HG03097 (cell line): ENCODE measurements around the gene TLN1.

Source experiments
- ATAC-seq: cut with Tn5 transposase; IDR thresholded peaks from one replicate; pipeline ENCODE4 v1.9.1; 2021; ENCODE audit not compliant: unreplicated experiment, low FRiP score

TLN1 gene

DNA sequence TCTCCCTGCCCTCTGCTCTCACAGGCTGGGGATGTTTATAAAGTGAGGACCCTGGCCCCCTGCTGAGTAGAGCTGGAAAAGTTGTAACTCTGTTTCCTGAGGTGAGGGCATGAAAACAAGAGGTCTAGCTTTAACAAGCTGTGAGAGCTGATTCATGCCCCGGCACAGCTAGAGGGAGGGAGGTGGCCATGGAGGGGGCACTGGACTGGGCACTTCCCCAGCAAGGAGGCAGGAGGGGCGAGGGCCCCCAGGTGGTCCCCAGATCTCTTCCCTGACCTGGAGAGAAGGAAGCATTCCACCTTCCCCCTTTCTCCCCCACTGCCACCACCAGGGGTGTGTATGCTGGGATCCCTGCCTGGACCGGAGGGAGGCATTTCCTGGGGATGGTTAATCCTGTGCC is 22.3 kb upstream of the TLN1 start, which contains the start of gene MSMP:
TSS of gene MSMP (minus strand) at position 13 of the 400 bp plus-strand sequence. CDS start 147 bp downstream, outside the sequence.
- no peak for ATAC-seq

GRCh38 chr9:35753466-35753865 is 21.5 kb upstream of the TLN1 start:
- no peak for ATAC-seq

- no peak for ATAC-seq
Measured at GRCh38 chr9:35750256-35750531, 18.2 kb upstream of the TLN1 start.

DNA sequence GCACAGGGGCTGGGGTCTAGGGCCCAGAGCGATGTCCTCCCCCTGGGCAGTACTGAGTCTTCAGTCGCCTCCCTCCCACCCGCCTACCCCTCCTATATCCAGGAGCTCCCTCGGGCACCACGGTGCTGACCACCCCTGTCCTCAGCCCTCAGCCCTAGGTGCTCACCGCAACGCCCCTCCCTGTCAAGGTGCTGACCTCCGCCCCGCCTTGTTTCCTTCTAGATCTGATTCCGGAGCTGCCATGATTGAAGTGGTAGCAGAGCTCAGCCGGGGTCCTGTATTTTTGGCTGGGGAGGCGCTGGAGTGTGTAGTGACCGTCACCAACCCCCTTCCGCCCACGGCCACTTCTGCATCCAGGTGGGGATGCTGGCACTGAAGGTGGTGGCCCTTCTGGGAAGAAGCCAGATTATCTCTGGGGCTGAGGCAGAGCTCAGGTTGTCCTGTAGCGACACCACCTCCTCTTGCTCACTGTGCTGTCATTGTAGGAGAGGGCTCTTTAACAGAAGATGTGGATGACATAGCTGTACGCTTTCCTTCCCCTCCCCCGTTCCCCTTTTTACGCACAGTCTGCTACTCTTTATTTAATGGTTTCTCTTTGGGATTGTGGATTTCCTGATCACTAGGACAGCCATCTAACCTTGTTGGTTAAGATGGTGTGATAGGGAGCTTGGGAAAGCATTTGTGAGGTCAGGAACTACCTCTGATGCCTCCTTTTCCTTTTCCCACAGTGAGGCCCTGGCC is 17.7 kb upstream of the TLN1 start:
- ATAC-seq: peak; percentile 18

DNA sequence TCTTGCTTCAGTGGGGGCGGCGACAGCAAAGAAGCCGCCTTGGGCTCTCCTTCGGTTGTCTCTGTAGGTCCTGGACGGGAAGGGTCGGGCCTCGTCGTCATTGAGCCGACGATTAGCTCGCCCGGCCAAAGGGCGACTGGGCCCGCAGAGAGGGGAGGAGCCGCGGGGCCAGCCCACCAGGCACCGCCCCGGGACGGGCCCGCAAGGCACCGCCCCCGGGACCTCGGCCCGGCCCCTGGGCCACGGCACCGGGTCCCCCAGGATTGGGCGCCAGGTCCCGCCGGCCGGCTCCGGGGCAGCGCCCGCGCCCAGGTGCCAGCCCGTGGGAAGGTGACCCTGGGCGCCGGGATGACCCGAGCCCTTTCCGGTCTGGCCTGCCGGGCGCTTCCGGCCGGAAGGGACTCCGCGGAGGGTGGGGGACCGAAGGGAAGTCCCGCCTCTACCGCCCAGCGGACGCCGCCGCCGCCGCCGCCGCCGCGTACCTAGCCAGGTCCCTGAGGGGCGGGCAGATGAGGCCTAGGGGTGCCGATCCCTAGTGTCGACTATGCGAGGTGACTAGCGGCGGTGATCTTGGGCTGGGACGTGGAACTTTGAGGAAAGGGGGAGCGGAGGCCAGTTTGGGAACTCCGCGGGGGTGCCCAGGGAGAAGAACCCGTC is 17.0 kb upstream of the TLN1 start, which contains the start of the genes GBA2 and RGP1:
TSS of gene GBA2 (minus strand) at position 371 of the 657 bp plus-strand sequence. CDS start 524 bp downstream, outside the sequence.
TSS of gene RGP1 (plus strand) at position 430 of the 657 bp plus-strand sequence. CDS start 469 bp downstream, outside the sequence.
- ATAC-seq: peak; percentile 49

DNA sequence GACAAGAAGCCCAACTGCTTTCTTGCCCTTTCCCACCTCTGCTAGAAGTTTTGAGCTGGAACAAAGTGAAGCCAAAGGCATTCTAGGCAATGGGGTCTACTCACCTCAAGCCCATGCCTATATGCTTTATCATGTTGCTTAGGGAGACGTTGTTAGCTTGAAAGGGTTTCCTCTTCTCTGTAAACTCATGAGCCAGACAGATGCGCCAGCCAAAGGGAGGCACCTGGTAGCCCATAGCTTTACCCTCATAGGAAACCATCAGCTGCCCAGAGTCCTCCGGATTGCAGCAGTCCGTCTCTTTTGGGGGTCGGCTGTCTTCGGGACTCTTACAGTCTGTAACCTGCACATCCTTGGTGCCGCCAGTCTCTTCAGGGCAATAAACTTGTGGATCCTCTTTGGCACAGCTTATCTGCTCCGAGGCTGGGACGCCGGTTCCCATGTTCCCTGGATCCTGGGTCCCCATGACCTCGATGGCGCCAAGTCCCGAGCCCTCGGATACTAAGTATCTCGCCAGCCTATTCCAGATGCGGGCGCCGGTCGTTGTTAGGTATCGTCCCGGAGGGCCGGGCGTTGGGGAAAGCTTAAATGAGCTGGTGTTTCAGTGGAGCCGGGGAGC is 16.4 kb upstream of the TLN1 start:
- peak; percentile 2 for ATAC-seq

DNA sequence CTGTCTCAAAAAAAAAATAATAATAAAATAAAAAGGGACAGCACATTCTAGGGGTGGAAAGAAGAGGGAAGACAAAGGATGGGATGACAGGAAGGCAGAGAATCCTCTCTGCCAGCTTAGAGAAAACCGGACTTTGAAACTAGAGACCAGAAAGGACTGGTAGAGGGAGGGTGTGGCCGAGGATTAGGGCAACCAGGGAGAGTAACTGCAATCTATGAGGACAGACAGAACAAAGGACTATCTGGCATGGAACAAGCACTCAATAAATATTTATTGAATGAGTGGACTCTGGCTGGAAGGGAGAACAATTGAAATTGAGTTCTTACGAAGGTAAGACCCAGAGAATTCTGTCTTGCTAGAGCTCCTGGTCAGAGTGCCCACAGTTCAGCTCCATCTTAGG is 14.6 kb upstream of the TLN1 start:
- no peak for ATAC-seq

DNA sequence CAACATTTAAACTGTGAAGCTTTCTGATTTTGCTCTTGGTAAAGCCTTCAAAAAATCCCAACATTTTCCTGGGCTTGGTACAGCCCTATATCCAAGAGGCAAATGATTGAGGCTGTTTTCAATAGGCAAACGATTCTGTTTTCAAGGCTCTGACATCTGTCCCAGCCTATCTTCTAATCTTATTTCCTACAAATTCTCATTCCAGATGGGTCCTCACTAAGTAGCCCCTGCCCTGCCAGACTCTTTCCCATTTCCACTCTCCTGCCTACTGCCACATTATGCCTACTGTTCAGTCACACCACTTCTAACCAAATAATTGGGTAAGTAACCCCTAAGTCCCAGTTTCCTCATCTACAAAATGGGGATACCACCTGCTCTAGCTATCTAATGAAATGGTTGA is 13.6 kb upstream of the TLN1 start:
- ATAC-seq: no peak

DNA sequence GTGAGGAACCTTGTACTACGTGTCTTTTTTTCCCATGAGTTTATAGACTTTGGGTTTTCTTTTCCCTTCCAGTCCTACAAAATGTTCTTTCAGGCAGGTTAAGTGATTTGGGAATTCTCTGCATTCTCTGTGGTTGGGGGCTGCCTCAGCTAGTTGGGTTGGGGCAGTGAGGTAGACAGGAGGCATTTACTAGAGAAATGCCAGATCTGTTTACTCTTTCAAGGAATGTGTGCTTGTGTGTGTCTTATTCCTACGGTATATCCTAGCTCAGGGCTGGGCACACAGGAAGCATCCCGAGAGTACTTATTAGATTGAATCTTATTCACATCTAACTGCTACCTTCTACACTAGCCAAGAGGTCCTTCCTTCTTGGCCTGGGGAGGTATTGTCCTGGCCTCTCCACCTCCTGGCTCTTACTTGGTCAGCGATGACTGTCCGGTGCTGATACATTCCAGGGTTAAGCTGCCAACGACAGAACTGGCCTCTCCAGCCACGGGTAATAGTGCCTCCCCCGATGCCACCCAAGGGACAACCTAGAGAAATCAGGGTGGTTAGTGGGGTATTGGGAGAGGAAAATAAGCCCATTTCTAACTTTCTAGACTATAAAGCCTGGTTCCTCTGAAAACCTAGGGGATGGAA is 12.0 kb upstream of the TLN1 start:
- ATAC-seq: no peak

DNA sequence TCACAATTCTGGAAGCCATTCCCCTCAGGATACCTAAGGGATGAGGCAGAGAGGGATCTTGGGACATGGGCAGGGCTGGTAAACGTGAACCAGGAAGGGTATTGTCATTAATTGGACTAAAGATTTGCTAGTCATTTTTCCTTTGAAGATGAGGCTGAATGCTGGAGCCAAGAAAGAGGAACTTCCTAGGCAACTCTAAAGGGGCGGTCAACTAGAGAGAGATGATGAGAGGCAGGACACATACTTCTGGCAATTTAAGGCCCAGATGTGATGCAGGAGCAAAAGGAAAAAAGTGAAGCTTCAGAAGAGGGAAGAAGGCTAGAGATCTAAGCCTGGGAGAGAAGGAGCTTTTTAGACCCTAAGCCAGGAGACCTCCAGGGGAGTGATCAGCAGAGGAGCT is 11.5 kb upstream of the TLN1 start:
- ATAC-seq: no peak

- no peak for ATAC-seq
Measured at GRCh38 chr9:35741740-35742139, 9.7 kb upstream of the TLN1 start.

- no peak for ATAC-seq
Measured at GRCh38 chr9:35740243-35740642, 8.2 kb upstream of the TLN1 start.

- no peak for ATAC-seq
Measured at GRCh38 chr9:35738924-35739323, 6.9 kb upstream of the TLN1 start.

- ATAC-seq: no peak
Measured at GRCh38 chr9:35738186-35738585, 6.2 kb upstream of the TLN1 start.

DNA sequence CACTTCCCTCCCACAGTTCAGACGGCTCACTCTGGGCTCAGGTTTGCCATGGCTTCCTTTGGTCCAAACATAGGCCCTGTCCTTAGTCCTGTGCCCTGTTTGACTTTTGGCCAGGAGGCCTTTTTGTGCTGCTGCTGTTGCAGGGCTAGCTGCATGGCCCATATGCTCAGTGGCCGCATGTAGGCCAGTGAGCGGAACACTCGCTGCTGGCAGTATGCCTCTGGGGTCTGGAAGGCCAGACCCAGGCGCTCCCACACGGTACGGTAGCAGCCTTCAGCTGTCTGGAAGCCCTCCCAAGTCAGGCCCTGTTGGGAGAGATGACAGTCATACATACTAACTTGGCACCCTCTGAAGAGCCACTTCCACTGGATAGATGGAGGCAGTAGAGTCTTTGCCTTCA is 5.1 kb upstream of the TLN1 start:
- ATAC-seq: no peak

GRCh38 chr9:35736201-35736633 is 4.2 kb upstream of the TLN1 start:
- ATAC-seq: no peak

GRCh38 chr9:35734096-35734495 is 2.1 kb upstream of the TLN1 start:
- no peak for ATAC-seq

DNA sequence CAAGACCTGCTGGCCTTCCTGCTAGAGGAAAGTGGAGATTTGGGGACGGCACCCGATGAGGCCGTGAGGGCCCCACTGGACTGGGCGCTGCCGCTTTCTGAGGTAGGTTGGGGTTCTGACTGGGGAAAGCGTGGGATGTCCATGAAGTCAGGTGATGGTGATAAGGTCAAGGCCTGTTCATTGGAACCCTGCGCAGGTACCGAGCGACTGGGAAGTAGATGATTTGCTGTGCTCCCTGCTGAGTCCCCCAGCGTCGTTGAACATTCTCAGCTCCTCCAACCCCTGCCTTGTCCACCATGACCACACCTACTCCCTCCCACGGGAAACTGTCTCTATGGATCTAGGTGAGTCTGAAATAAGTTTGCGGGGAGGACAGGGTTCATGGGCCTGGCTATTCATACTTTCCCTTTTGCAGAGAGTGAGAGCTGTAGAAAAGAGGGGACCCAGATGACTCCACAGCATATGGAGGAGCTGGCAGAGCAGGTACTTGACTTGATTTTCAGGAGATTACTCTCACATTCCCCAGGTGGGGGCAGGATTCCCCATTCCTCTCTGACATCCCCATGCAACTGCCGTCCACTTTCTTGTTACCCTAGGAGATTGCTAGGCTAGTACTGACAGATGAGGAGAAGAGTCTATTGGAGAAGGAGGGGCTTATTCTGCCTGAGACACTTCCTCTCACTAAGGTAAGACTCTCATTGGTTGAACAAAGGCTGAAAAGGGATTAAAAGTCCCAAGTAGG is 976 bp upstream of the TLN1 start:
- peak; percentile 1 for ATAC-seq

DNA sequence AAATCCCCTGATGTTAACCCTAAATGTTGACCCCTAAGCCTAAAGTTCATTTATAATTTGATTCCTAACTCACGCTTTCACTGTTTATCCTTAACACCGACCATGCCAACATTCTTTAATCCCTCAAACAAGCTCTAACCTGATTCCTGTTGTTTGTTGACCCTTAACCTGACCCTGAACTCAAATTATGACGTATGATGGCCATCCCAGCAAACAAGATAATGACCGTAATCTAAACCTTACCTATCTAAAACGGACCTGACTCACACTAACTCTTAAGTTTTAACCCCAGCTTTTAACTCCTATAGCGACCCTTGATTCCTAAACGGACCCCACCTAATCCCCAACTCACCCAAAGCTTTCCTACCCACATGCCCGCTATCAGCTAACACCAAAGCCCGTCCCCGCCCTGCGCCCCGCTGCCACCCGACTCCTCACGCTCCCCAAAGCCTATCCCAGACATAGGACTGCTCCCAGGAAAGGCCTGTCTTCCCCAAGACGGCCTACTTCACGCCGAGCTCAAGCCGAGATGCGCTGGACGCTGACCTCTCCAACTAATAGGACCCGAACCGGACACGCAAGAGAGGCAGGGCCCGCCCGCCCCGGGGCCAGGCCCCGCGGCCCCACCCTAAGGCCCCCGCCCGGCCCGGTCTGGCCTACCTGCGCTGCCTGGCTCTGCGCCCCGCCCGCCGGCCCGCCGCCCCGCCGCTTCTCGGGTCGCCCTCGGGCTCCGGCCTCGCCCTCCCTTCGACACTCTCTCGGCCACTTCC is 395 bp downstream of the TLN1 start:
- no peak for ATAC-seq

DNA sequence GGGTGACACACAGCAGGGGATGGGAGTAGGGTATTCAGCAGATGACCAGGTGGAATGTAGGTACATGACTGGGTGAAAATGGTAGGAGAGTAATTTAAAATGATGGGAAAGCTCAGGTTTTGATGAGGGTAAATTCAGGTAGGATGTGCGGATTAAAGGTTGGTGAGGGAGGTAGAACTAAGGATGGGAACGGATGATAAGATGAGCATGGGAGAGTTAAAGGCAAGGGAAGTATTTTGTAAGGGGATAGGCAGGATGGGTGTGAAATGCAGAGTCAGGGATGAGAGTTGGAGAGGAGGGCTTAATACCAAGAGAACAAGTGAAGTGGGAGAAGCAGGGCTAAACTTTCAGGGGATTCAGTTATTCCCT is 1.5 kb downstream of the TLN1 start:
- no peak for ATAC-seq
